Vagina (tissue), 2 donors: ENCODE data around the gene FA2H. TPM values are rescaled to one million over a fixed set of nuclear protein-coding genes. Genes with fewer than 3 reads are reported as not detected.

Experiments used
- DNase-seq, 2 donors: peaks; one replicate each; pipeline ENCODE4 v3.0.0-alpha.2; 2017; ENCODE audit errors: extremely low spot score in 2 of 2
- H3K27ac ChIP-seq: fragments of 200-600 bp; sonication (generic); one replicate; pipeline ENCODE4 v1.5.1; 2019
- H3K27me3 ChIP-seq: fragments of 200-600 bp; sonication (generic); one replicate; pipeline ENCODE4 v1.5.1; 2019
- H3K36me3 ChIP-seq, 2 donors: fragments of 200-600 bp; sonication (generic); one replicate each; pipeline ENCODE4 v1.5.1; 2017 to 2019
- H3K4me1 ChIP-seq: fragments of 200-600 bp; sonication (generic); one replicate; pipeline ENCODE4 v1.5.1; 2019
- H3K4me3 ChIP-seq, 2 donors: fragments of 200-600 bp; sonication (generic); 1 replicate in 1 of 2; 2 replicates in 1 of 2; pipeline ENCODE4 v1.5.1; 2016 to 2019
- H3K9me3 ChIP-seq: fragments of 200-600 bp; sonication (generic); one replicate; pipeline ENCODE4 v1.5.1; 2019
- CTCF ChIP-seq, 3 experiments: fragments of 450-650 bp in 2 of 3; fragments of 200-600 bp in 1 of 3; sonication (generic) in 1 of 3; IDR thresholded peaks; one replicate each; pipeline ENCODE4 v1.5.1; 2017 to 2019; ENCODE audit warnings: antibody characterized with exemption in 3 of 3, mild to moderate bottlenecking in 2 of 3, moderate library complexity in 2 of 3
- POLR2A ChIP-seq, 2 donors: fragments of 450-650 bp; IDR thresholded peaks; one replicate each; pipeline ENCODE4 v1.6.1; 2017; ENCODE audit warnings: antibody characterized with exemption in 2 of 2, mild to moderate bottlenecking in 2 of 2, moderate library complexity in 2 of 2
- POLR2AphosphoS5 ChIP-seq, 2 donors: sonication (generic); formaldehyde crosslinking; IDR thresholded peaks; one replicate each; pipeline ENCODE4 v1.9.0; 2017; ENCODE audit warnings: antibody characterized with exemption in 2 of 2, mild to moderate bottlenecking in 2 of 2, low read depth in 1 of 2; ENCODE audit not compliant: insufficient read depth in 1 of 2
- intact Hi-C: fragments of 100-400 bp; cut with DNase I; formaldehyde crosslinking; loops from one replicate; pipeline ENCODE4 v1.15.1; 2023
- total RNA-seq: library from RNA; depleted of rRNA; stranded (reverse); fragments of >200 nt; gene quantifications from one replicate; pipeline ENCODE4 v1.2.3, GENCODE V29; 2016

Gene FA2H
- total RNA-seq, 1 donor from 2014 or later: not detected

DNA sequence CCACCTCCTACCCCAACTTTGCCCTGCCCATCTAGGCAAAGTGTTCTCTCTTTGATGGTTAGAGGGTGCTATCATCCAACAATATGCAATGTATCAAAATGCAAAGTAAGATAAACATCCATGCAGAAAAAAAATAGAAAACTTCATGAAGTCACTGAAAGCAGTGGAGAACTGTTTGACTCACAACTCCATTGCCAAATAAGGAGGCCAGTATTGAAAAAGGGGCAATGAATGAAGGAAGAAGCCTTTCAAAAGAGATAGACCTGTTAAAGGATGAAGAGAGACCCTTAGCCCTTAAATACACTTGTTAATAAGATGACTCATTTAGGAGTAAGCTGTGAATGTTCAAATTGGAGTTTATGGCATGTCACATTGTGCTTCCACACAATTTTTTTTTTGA is 13.0 kb downstream of the FA2H start:
- Histone ChIP-seq H3K4me3 (no peak overlapping the region), H3K27me3 (no peaks in the 10 kb centered on the region), H3K9me3 (no peaks in the 10 kb centered on the region), H3K4me1 (no peaks in the 10 kb centered on the region), H3K36me3 (no peaks in the 10 kb centered on the region), H3K27ac (no peak overlapping the region)
- DNase-seq: no peak
- TF ChIP-seq CTCF (IDR thresholded peaks at IDR 0.05) (no peak), POLR2A (IDR thresholded peaks at IDR 0.05) (no peak), POLR2AphosphoS5 (IDR thresholded peaks at IDR 0.05; ENCODE audit: insufficient read depth in 1 of 2, low read depth in 1 of 2) (no peak)
- intact Hi-C loops: no loop called here

DNA sequence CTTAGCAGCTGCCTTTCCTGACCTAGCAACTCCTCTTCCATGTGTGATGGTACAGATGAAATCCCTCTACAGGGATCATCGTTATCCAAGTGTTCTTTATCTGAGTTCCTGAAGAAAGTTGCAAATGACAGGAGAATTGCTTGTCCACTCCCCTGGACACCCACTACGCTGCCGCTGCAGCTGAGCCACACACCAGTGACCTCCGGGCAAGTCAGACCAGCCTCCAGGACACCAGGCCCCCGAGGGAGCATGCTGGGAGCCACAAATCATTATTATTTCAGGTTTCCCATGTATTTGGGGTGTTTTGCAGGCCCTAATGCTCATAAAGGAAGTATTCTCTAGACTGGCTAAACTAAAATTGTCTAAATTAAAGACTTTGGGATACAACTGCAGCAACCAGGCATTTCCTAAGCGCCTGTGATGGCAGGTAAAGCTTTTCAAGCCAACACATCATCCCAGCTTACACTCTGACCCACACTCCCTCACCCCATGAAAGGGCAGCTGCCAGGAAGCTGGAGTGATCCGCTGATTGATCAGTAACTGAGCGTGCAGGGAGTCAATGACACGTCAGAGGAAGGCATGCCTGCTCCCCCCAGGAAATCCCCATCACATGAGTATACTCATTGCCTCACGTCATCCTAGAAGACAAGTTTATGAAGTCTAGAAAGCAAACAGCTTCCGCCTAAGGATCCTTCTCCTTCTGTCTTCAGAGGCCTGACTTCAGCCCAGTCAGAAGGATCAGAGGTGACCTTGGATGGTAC is 14.4 kb downstream of the FA2H start:
- Histone ChIP-seq H3K4me1 (no peaks in the 10 kb centered on the region), H3K36me3 (no peaks in the 10 kb centered on the region), H3K27ac (no peak overlapping the region), H3K9me3 (no peaks in the 10 kb centered on the region), H3K27me3 (no peaks in the 10 kb centered on the region), H3K4me3 (no peak overlapping the region)
- intact Hi-C loops: no loop called here
- no peak for DNase-seq
- TF ChIP-seq POLR2A (IDR thresholded peaks at IDR 0.05): no peak
- TF ChIP-seq POLR2AphosphoS5 (IDR thresholded peaks at IDR 0.05; ENCODE audit: insufficient read depth in 1 of 2, low read depth in 1 of 2): no peak

DNA sequence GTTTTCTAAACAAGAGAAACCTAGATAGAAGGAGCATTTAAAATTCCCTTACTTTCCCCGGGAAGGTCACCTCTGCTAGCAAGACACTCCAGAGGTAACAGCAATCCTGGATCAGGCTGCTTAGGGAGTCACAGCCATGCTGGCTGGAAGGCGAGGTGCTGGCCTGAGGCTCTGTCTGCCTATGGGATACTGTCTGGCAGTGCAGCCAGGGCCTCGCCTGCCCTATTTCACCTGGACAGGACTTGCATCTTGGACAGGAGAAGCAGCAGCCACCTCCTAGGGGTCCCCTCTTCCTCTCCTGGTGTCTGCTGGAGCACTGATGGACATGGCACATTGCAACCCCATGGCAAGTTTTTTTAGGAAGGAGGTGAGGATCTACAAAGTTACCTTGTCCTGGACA is 15.1 kb downstream of the FA2H start:
- Histone ChIP-seq H3K4me1 (no peaks in the 10 kb centered on the region), H3K9me3 (no peaks in the 10 kb centered on the region), H3K36me3 (no peaks in the 10 kb centered on the region), H3K27me3 (no peaks in the 10 kb centered on the region), H3K4me3 (no peak overlapping the region), H3K27ac (no peak overlapping the region)
- no peak for DNase-seq
- TF ChIP-seq POLR2AphosphoS5 (IDR thresholded peaks at IDR 0.05; ENCODE audit: insufficient read depth in 1 of 2, low read depth in 1 of 2): no peak
- no peak for TF ChIP-seq CTCF (IDR thresholded peaks at IDR 0.05)
- TF ChIP-seq POLR2A (IDR thresholded peaks at IDR 0.05): no peak
- intact Hi-C loops: no loop called here

DNA sequence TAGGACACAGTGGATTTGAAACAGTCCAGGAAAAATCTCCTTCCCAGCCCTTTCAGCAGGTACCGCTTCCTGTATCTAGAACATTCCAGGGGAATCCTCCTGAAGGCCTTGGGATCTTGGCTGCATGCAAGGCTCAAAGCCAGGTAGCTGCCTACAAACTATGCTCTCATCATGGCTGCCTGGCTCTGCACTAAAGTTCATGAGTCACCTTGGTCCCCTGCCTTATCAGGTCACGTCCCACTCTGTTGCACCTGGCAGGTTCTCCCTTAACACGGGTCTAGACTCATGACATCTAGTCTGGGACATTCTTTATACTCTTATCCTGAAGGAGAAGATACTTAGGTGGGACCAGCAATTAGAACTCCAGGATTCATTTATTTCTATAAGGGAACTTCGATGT is 15.8 kb downstream of the FA2H start:
- intact Hi-C loops: no loop called here
- Histone ChIP-seq H3K4me1 (no peaks in the 10 kb centered on the region), H3K27ac (no peak overlapping the region), H3K36me3 (no peaks in the 10 kb centered on the region), H3K9me3 (no peaks in the 10 kb centered on the region), H3K4me3 (no peak overlapping the region), H3K27me3 (no peaks in the 10 kb centered on the region)
- no peak for DNase-seq
- TF ChIP-seq POLR2AphosphoS5 (IDR thresholded peaks at IDR 0.05; ENCODE audit: insufficient read depth in 1 of 2, low read depth in 1 of 2) (no peak), CTCF (IDR thresholded peaks at IDR 0.05) (no peak), POLR2A (IDR thresholded peaks at IDR 0.05) (no peak)

DNA sequence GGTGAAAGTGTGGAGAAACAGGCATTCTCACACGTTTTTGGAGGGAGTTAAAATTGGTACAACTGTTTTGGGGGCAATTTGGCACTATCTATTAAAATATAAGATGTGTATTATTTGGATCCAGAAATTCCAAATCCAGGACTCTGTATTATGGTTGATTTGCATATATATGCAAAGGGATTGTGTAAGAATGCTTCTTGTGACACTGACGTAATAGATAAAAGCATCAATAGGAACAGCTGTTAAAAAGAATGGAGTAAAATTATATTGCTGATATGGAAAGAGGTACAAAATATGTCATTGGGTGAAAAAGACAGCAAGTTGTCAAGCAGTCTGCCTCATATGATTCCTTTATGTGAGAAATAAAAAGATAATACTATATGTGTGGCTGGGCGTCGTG is 17.3 kb downstream of the FA2H start:
- H3K4me3 ChIP-seq: no peak overlapping the region
- H3K9me3 ChIP-seq: no peaks in the 10 kb centered on the region
- H3K27ac ChIP-seq: no peak overlapping the region
- H3K36me3 ChIP-seq: no peaks in the 10 kb centered on the region
- no peaks in the 10 kb centered on the region for H3K27me3 ChIP-seq
- intact Hi-C loops: no loop called here
- no peaks in the 10 kb centered on the region for H3K4me1 ChIP-seq
- TF ChIP-seq POLR2A (IDR thresholded peaks at IDR 0.05) (no peak), CTCF (IDR thresholded peaks at IDR 0.05) (no peak), POLR2AphosphoS5 (IDR thresholded peaks at IDR 0.05; ENCODE audit: insufficient read depth in 1 of 2, low read depth in 1 of 2) (no peak)
- no peak for DNase-seq
